HG02642 (cell line): ENCODE data around the gene LYPD6.

Experiments used
- ATAC-seq: cut with Tn5 transposase; IDR thresholded peaks from one replicate; pipeline ENCODE4 v1.9.1; 2021; ENCODE audit warnings: mild to moderate bottlenecking; ENCODE audit not compliant: unreplicated experiment, poor library complexity

Gene LYPD6

GRCh38 chr2:149399934-149400615 lies 69.7 kb downstream of the LYPD6 start:
- no peak for ATAC-seq

- no peak for ATAC-seq
Observed at GRCh38 chr2:149400997-149401396, 70.6 kb downstream of the LYPD6 start.

- no peak for ATAC-seq
Observed at GRCh38 chr2:149409506-149409905, 79.1 kb downstream of the LYPD6 start.

- ATAC-seq, result no peak
Observed at GRCh38 chr2:149410701-149411484, 80.5 kb downstream of the LYPD6 start.

GRCh38 chr2:149413487-149413886 lies 83.1 kb downstream of the LYPD6 start:
- no peak for ATAC-seq

GRCh38 chr2:149415086-149415485 lies 84.7 kb downstream of the LYPD6 start:
- ATAC-seq, result no peak

GRCh38 chr2:149418065-149418464 lies 87.7 kb downstream of the LYPD6 start:
- no peak for ATAC-seq

- ATAC-seq, result no peak
Observed at GRCh38 chr2:149420053-149420963, 89.9 kb downstream of the LYPD6 start.

GRCh38 chr2:149421791-149422190 lies 91.4 kb downstream of the LYPD6 start:
- ATAC-seq, result no peak

GRCh38 chr2:149422337-149422990 lies 92.1 kb downstream of the LYPD6 start:
- ATAC-seq, result no peak

- no peak for ATAC-seq
Observed at GRCh38 chr2:149422991-149423338, 92.6 kb downstream of the LYPD6 start.

- ATAC-seq, result no peak
Observed at GRCh38 chr2:149423630-149424029, 93.2 kb downstream of the LYPD6 start.

- ATAC-seq, result no peak
Observed at GRCh38 chr2:149427387-149427786, 97.0 kb downstream of the LYPD6 start.

GRCh38 chr2:149428783-149429182 lies 98.4 kb downstream of the LYPD6 start:
- no peak for ATAC-seq

- no peak for ATAC-seq
Observed at GRCh38 chr2:149430743-149431736, 100.7 kb downstream of the LYPD6 start.

- no peak for ATAC-seq
Observed at GRCh38 chr2:149438330-149438960, 108.1 kb downstream of the LYPD6 start.

- no peak for ATAC-seq
Observed at GRCh38 chr2:149441255-149441654, 110.9 kb downstream of the LYPD6 start.

GRCh38 chr2:149442346-149442745 lies 112.0 kb downstream of the LYPD6 start:
- no peak for ATAC-seq

- no peak for ATAC-seq
Observed at GRCh38 chr2:149443150-149443549, 112.8 kb downstream of the LYPD6 start.
